HEK293T (cell line): Measurements from ENCODE around the gene SYDE1.

Experiments used
- CTCF ChIA-PET: fragments of 350-600 bp; formaldehyde crosslinking; extraction: SDS; loops from one replicate; lab custom pipeline; 2021; ENCODE audit warnings: antibody characterized with exemption, inconsistent platforms; lab: Yijun Ruan, JAX
- POLR2A ChIA-PET: fragments of 350-600 bp; formaldehyde crosslinking; extraction: SDS; loops from one replicate; lab custom pipeline; 2020; ENCODE audit warnings: antibody characterized with exemption, inconsistent platforms; lab: Yijun Ruan, JAX
- DNase-seq: peaks from one replicate; pipeline ENCODE4 v3.0.0; 2012; ENCODE audit warnings: mixed read lengths; ENCODE audit errors: extremely low spot score
- ARNT ChIP-seq: fragments of 450-650 bp; IDR thresholded peaks from 2 replicates; pipeline ENCODE4 v1.6.1; 2017; ENCODE audit warnings: mild to moderate bottlenecking
- BHLHE40 ChIP-seq: fragments of 450-650 bp; IDR thresholded peaks from 2 replicates; pipeline ENCODE4 v1.6.1; 2016; ENCODE audit warnings: mild to moderate bottlenecking, moderate library complexity, borderline replicate concordance
- CTBP1 ChIP-seq: fragments of 450-650 bp; IDR thresholded peaks from 2 replicates; pipeline ENCODE4 v1.6.1; 2016; ENCODE audit warnings: borderline replicate concordance
- ELF4 ChIP-seq: fragments of 450-650 bp; IDR thresholded peaks from 2 replicates; pipeline ENCODE4 v1.6.1; 2017; ENCODE audit warnings: antibody characterized with exemption
- FOXA1 ChIP-seq: fragments of 450-650 bp; IDR thresholded peaks from 2 replicates; pipeline ENCODE4 v1.6.1; 2016; ENCODE audit warnings: mild to moderate bottlenecking
- FOXK2 ChIP-seq: fragments of 450-650 bp; IDR thresholded peaks from 2 replicates; pipeline ENCODE4 v1.6.1; 2016; ENCODE audit warnings: mild to moderate bottlenecking
- FOXM1 ChIP-seq: fragments of 450-650 bp; IDR thresholded peaks from 2 replicates; pipeline ENCODE4 v1.6.1; 2017; ENCODE audit warnings: mild to moderate bottlenecking, borderline replicate concordance
- HDGF ChIP-seq: fragments of 450-650 bp; IDR thresholded peaks from 2 replicates; pipeline ENCODE4 v1.6.1; 2017; ENCODE audit warnings: antibody characterized with exemption, borderline replicate concordance
- L3MBTL2 ChIP-seq: fragments of 450-650 bp; conservative IDR thresholded peaks from 2 replicates; pipeline ENCODE4 v1.6.1; 2016; ENCODE audit warnings: mild to moderate bottlenecking
- LEF1 ChIP-seq: fragments of 450-650 bp; IDR thresholded peaks from 2 replicates; pipeline ENCODE4 v1.6.1; 2017; ENCODE audit warnings: mild to moderate bottlenecking, borderline replicate concordance
- NFRKB ChIP-seq: fragments of 450-650 bp; IDR thresholded peaks from 2 replicates; pipeline ENCODE4 v1.6.1; 2016; ENCODE audit warnings: mild to moderate bottlenecking, moderate library complexity
- PKNOX1 ChIP-seq: fragments of 450-650 bp; IDR thresholded peaks from 2 replicates; pipeline ENCODE4 v1.6.1; 2016
- SP1 ChIP-seq: fragments of 450-650 bp; IDR thresholded peaks from 2 replicates; pipeline ENCODE4 v1.6.1; 2017
- SUZ12 ChIP-seq: fragments of 450-650 bp; IDR thresholded peaks from 2 replicates; pipeline ENCODE4 v1.6.1; 2016; ENCODE audit warnings: mild to moderate bottlenecking
- TARDBP ChIP-seq: fragments of 450-650 bp; IDR thresholded peaks from 2 replicates; pipeline ENCODE4 v1.6.1; 2016
- ZNF384 ChIP-seq: fragments of 450-650 bp; IDR thresholded peaks from 2 replicates; pipeline ENCODE4 v1.6.1; 2016

SYDE1 gene

GRCh38 chr19:15125232-15126067 lies 18.2 kb downstream of the SYDE1 start:
- ChIA-PET POLR2A (interaction anchor here (0.7 to 3.5 kb wide), 9 partner anchors 9 to 367 kb away, joined by 3 to 17 read pairs (median 5); partner anchors contain the start of gene SYDE1), CTCF (interaction anchor here (0.5 to 1.0 kb wide), 2 partner anchors 24 to 1337 kb away, joined by 3 to 4 read pairs; no protein-coding TSS in a partner anchor)
- DNase-seq = peak; percentile 99
- TF ChIP-seq ZNF384 (no peak), L3MBTL2 (peak; percentile 88), CTBP1 (no peak), FOXK2 (no peak), NFRKB (no peak), FOXA1 (no peak), TARDBP (peak; percentile 63; the same call in 1 of the 2 replicates), ELF4 (no peak; the same call in 1 of the 2 replicates), LEF1 (no peak)

DNA sequence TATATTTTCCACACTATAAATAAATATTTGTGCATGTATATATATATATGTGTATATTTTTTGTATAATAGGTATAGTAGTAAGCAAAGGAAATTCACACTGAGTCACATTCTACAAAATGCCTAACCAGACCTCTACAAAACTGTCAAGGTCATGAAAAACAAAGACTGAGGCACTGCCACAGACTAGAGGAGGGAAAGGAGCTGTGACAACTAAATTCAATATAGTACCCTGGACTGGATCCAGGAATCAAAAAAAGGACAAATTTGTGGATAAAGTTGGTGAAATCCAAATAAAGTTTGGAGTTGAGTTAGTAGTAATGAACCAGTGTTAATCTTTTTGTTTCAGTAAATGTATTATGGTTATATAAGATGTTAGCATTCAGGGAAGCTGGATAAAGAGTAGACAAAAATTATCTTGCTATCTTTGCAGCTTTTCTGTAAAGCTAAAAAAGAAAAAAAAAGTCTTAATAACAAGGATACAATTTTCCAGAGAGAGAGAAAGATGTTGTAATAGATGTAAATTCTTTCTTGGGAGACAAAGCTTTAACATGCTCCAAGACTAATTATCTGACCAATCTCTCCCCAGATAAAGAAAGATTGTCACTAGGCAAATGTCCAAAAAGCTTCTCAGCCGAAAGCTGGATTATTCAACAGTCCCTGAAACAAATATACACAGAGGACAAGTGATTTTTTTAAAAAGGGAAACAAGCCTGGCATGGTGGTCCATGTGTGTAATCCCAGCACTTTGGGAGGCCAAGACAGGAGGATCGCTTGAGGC lies 19.1 kb downstream of the SYDE1 start:
- no peak for DNase-seq
- TF ChIP-seq FOXM1 = no peak
- no peak for TF ChIP-seq ZNF384
- TF ChIP-seq CTBP1 = no peak
- TF ChIP-seq PKNOX1 = no peak
- CTCF ChIA-PET = interaction anchor here (1.0 kb wide), 1 partner anchor 25 kb away, joined by 3 read pairs; no protein-coding TSS in a partner anchor
- POLR2A ChIA-PET = interaction anchor here (0.7 to 3.5 kb wide), 8 partner anchors 8 to 367 kb away, joined by 3 to 17 read pairs (median 5); no protein-coding TSS in a partner anchor

DNA sequence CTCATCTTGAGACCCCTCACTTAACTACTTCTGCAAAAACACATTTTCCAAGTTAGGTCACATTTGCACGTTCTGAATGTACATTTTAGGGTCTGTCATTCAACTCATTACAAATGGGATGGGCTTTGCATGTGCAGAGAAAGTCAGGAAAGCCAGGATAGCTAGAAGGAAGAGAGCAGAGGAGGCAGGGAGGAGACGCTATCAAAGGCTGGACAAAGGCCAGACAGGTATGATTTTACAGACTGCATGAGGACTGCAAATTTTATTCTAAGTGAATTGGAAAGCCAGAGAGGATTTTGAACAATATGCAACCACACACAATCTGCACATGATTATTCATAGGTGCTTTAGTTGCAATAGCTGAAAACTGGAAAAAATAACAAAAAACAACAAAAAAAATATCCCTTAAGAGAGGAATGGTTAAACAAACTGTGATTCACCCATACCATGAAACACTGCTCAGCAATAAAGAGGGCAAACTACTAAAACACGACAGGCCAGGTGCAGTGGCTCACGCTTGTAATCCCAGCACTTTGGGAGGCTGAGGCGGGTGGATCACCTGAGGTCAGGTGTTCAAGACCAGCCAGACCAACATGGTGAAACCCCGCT lies 21.1 kb downstream of the SYDE1 start:
- TF ChIP-seq CTBP1 (no peak), LEF1 (no peak), L3MBTL2 (no peak), FOXM1 (no peak), HDGF (no peak), ARNT (no peak), ZNF384 (no peak), SUZ12 (no peak), NFRKB (no peak), BHLHE40 (no peak), ELF4 (no peak), FOXA1 (no peak), PKNOX1 (no peak), SP1 (no peak), FOXK2 (no peak), TARDBP (no peak)
- ChIA-PET CTCF (no interaction called here), POLR2A (no interaction called here)
- DNase-seq = no peak

DNA sequence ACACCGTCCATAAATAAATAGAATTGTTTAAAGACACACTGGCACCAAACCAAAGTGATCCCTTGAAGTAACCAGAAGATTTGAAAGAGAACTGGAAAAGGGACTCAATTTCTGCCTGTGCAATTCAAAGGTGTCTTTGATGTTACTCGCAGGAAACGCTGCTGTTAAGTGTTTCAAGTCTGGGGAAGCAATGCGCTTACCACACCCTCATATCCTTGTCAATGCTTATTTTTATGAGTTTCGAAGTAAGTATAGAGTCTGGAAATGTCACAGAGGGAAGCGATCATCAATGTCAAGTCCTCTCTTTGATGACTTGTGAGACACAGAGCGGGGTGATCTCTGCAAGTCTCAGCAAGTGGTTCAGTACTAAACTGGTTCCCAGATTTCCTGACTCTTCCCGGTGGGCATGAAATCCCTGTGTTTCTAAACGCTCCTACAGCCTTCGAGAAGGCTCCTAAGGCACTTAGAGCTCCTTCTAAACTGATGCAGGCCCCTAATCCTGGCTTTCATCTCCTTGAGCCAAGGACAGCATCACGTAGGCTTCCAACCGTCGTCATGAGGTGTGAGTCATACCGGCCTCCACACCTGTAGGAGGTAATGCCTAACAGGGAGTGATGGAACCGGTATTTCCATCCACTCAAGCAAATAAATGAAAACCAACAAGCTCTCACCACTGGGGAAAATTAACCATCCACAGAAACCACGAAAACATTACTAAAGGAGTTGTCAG lies 22.8 kb downstream of the SYDE1 start:
- ChIA-PET CTCF (no interaction called here), POLR2A (no interaction called here)
- no peak for TF ChIP-seq ZNF384
- no peak for DNase-seq

- no peak for DNase-seq
- CTCF ChIA-PET = no interaction called here
- no peak for TF ChIP-seq FOXK2
- no peak for TF ChIP-seq ELF4
- no peak for TF ChIP-seq LEF1
- no peak for TF ChIP-seq FOXA1
- TF ChIP-seq L3MBTL2 = no peak
- TF ChIP-seq ARNT = no peak
- TF ChIP-seq BHLHE40 = no peak
- TF ChIP-seq FOXM1 = no peak
- POLR2A ChIA-PET = interaction anchor here (1.5 kb wide), 1 partner anchor 11 kb away, joined by 4 read pairs; a partner anchor contains a TSS
Observed at GRCh38 chr19:15136234-15136954, 29.2 kb downstream of the SYDE1 start.

GRCh38 chr19:15137777-15138176 lies 30.6 kb downstream of the SYDE1 start:
- CTCF ChIA-PET = no interaction called here
- POLR2A ChIA-PET = no interaction called here

More at GRCh38 chr19:15137777-15138176, 30.6 kb downstream of the SYDE1 start:
- no peak for DNase-seq
- TF ChIP-seq BHLHE40 (no peak), ELF4 (no peak), LEF1 (no peak), FOXK2 (no peak), FOXA1 (no peak), TARDBP (no peak), L3MBTL2 (no peak), SUZ12 (no peak), ZNF384 (no peak)
